AG04450 (cell line): ENCODE results near the gene SFRP5. TPM values are rescaled to one million over a fixed set of nuclear protein-coding genes. Genes with fewer than 3 reads are reported as not detected.
A peak's percentile ranks its signal among the peaks of the same experiment; 100 is the strongest.

Source experiments
- CTCF ChIA-PET: fragments of 300-600, 350-600 bp; formaldehyde crosslinking; extraction: SDS; loops from one replicate; lab custom pipeline; 2022; ENCODE audit warnings: antibody characterized with exemption, inconsistent platforms; lab: Charles Lee
- POLR2A ChIA-PET: fragments of 350-600 bp; formaldehyde crosslinking; extraction: SDS; loops from one replicate; lab custom pipeline; 2021; ENCODE audit warnings: antibody characterized with exemption, inconsistent platforms; lab: Yijun Ruan, JAX
- DNase-seq: peaks from one replicate; pipeline ENCODE4 v3.0.0-alpha.2; 2011; ENCODE audit warnings: low read depth, low spot score
- H3K27ac ChIP-seq: one replicate; pipeline ENCODE4 v1.5.1; 2012; ENCODE audit warnings: low read depth, low read length, control low read depth
- H3K27me3 ChIP-seq: one replicate; pipeline ENCODE4 v1.6.0; 2012; ENCODE audit warnings: low read length; ENCODE audit not compliant: control insufficient read depth, insufficient read depth
- H3K4me3 ChIP-seq: 2 replicates; pipeline ENCODE4 v1.5.1; 2011; ENCODE audit warnings: mild to moderate bottlenecking, low read depth, low read length, control low read depth
- H3K9me3 ChIP-seq: 2 replicates; pipeline ENCODE4 v1.5.1; 2012; ENCODE audit warnings: low read length; ENCODE audit not compliant: control insufficient read depth, insufficient read depth
- polyA plus RNA-seq: library from polyadenylated mRNA; depleted of rRNA; stranded (reverse); fragments of >200 nt; gene quantifications from 2 replicates; pipeline ENCODE4 v1.2.3, GENCODE V29; 2011
- TF ChIP-seq, protein P1 (sequence below): IDR thresholded peaks from 2 replicates; pipeline ENCODE4 v1.5.1; 2011; ENCODE audit warnings: low read depth, low read length, control low read depth, inconsistent platforms

Gene SFRP5
- polyA plus RNA-seq, 1 experiment, result not detected

DNA sequence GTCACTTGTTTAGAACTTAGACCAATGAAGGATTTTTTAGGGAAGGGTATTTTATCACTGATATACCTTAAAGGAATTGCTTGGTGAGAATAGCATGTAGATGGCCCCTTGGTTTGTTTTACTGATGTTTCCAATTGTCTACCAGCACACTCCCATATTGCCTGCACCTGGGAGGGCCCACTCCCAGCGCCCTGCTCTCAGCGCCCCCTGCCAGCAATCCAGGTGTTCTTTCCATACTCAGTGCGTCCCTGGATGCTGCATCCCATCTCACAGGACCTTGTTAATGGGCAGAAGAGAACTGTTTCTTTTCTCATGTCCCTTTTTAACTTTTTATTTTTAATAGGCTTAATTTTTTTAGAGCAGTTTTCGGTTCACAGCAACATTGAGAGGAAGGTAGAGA lies 24.1 kb upstream of the SFRP5 start:
- DNase-seq, result no peak
- TF ChIP-seq, protein P1, sequence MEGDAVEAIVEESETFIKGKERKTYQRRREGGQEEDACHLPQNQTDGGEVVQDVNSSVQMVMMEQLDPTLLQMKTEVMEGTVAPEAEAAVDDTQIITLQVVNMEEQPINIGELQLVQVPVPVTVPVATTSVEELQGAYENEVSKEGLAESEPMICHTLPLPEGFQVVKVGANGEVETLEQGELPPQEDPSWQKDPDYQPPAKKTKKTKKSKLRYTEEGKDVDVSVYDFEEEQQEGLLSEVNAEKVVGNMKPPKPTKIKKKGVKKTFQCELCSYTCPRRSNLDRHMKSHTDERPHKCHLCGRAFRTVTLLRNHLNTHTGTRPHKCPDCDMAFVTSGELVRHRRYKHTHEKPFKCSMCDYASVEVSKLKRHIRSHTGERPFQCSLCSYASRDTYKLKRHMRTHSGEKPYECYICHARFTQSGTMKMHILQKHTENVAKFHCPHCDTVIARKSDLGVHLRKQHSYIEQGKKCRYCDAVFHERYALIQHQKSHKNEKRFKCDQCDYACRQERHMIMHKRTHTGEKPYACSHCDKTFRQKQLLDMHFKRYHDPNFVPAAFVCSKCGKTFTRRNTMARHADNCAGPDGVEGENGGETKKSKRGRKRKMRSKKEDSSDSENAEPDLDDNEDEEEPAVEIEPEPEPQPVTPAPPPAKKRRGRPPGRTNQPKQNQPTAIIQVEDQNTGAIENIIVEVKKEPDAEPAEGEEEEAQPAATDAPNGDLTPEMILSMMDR, result no peak
- Histone ChIP-seq H3K9me3 (no peaks in the 10 kb centered on the region), H3K27ac (no peak overlapping the region), H3K27me3 (peaks cover 7% of the 10 kb centered on the region), H3K4me3 (no peak overlapping the region)
- POLR2A ChIA-PET, result no interaction called here
- CTCF ChIA-PET, result no interaction called here

DNA sequence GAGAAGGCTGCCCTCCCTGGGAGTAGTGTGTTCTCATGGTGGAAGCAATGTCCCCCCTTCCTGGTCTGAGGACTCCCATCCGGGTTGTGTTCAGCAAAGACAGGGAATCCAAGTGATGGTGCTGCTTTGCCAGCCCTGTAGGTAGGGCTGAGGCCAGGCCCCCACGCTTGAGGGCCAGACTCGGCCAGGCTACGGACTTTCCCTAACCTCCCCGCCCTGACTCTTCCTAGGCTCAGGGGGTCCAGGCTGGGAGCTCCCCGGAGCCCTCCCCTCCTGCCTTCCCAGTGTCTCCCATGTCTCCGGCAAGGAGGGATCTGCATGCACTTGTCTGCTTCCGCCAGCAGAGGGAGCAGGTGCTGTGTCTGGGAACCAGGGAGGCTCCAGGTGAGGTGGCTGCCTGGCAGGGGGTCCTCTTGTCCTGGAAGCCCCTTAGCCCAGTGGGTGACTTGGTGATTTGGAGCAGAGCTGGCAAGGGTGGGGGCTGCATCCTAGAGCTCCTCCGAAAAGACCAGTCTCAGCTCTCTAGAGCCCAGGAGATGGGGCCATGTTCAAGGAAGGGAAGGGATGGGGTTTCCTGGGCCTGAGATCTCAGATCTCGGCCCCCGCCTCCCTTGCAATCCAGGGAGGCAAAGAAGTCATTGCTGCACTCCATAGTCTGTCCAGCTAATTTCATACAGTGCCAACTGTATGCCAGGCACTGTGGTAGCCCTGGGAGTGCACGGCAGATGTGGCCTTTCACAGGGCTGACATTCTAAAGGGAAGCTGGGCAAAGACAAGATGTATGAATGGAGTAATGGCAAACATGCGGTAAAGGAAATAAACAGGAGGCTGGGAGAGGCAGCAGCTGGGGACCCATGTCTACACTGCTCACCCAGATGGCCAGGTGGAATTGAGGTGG lies 20.3 kb upstream of the SFRP5 start:
- Histone ChIP-seq H3K27me3 (peaks cover 13% of the 10 kb centered on the region), H3K9me3 (no peaks in the 10 kb centered on the region), H3K27ac (no peak overlapping the region), H3K4me3 (no peak overlapping the region)
- DNase-seq, result peak; percentile 3
- ChIA-PET CTCF (interaction anchor here (0.5 to 3.1 kb wide), 27 partner anchors 9 to 518 kb away, joined by 3 to 30 read pairs (median 4); partner anchors contain the start of genes GOLGA7B and SFRP5), POLR2A (no interaction called here)
- TF ChIP-seq, protein P1, result peak; percentile 88

DNA sequence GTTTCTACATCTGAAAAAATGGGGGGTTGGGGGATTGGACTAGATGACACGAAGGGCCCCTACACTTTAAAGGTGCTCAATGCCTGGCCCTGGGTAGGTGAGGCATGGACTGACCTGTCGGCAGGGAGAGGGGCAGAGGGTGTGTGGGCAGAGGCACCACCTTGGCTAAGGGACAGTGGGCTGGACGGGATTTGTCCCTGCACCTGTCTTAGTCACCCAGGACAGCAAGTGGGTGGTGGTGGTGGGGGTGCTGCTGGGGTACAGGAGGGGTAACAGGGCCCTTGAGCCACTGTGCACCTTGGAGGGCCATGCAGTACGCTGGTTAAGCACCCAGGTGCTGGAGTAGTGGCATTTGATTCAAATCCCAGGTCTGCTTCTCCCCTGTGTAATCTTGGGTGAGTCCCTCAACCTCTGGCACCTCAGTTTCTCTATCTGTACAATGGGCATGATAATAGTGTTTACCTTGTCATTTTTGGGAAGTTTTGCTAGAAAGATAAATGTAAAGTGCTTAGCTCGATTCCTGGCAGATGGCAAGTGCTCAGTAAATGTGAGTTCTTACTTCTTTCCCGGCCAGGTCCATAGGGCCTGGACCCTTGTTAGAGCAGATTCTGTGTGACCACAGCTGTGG lies 18.1 kb upstream of the SFRP5 start:
- DNase-seq, result no peak
- H3K27ac ChIP-seq, result no peak overlapping the region
- ChIA-PET CTCF (interaction anchor here (0.5 to 1.6 kb wide), 3 partner anchors 15 to 695 kb away, joined by 3 to 4 read pairs (median 3); no protein-coding TSS in a partner anchor), POLR2A (no interaction called here)
- H3K27me3 ChIP-seq, result peaks cover 23% of the 10 kb centered on the region
- H3K9me3 ChIP-seq, result no peaks in the 10 kb centered on the region
- TF ChIP-seq, protein P1, result no peak
- H3K4me3 ChIP-seq, result no peak overlapping the region

DNA sequence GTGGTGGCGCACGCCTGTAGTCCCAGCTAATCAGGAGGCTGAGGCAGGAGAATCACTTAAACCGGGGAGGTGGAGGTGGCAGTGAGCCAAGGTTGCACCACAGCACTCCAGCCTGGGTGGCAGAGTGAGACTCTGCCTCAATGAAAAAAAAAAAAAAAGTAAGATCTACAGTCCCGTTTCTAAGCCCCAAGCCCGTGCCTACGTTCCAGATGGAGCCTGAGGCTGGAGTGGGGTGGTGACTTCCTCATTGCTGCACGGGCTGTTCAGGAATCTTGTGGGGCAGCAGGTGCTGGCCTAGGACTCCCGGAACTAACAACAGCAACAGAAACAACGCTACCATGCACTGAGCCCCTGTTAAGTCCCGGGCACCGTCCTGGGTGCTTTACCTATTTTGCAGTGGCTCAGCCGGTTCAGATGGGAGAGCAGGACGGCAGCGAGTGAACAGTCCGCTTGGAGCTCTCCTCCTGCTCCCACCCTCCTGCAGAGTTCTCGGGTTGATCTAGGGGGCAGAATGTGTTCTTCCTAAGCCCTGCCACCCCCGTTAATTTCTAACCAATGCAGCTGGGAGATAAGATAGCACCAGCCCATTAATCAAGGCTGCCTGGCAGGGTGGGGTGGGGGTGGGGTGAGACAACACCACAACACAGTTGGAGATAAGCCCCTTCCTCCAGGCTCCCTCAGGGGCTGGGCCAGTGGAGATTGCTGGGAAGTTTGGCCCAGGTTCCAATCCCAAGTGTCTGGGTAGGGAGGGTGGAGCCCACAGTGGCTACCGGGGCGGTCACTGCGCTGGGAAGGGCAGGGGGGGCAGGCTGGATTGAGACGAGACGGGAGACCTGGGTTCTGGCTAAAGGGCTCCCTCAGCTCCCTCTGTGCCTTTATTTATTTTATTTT lies 17.0 kb upstream of the SFRP5 start:
- no peak for DNase-seq
- Histone ChIP-seq H3K27ac (no peak overlapping the region), H3K27me3 (peaks cover 23% of the 10 kb centered on the region), H3K9me3 (no peaks in the 10 kb centered on the region), H3K4me3 (no peak overlapping the region)
- POLR2A ChIA-PET, result no interaction called here
- TF ChIP-seq, protein P1, result no peak
- CTCF ChIA-PET, result no interaction called here
